K562 (cell line): ENCODE measurements around the gene ALKBH3. TPM values are rescaled to one million over a fixed set of nuclear protein-coding genes. Genes with fewer than 3 reads are reported as not detected.

Experiments
- ATAC-seq: fragments of 200-7000 bp; cut with Tn5 transposase; 3 replicates; pipeline ENCODE4 v1.9.1; 2020; ENCODE audit warnings: moderate library complexity
- BruUV-seq: library from RNA; stranded (reverse); fragments of 400-500 nt; replicated peaks from 2 replicates; lab custom pipeline; 2021; lab: Mats Ljungman, UMichigan
- CTCF ChIA-PET: fragments of 300-600 bp; formaldehyde crosslinking; extraction: SDS; loops from one replicate; lab custom pipeline; 2021; ENCODE audit warnings: low intra/inter-chr PET ratio; lab: Yijun Ruan, JAX
- POLR2A ChIA-PET: fragments of 300-600, 350-650 bp; sonication (Branson Sonifier 250); formaldehyde crosslinking; extraction: SDS; loops from one replicate; lab custom pipeline; 2021; ENCODE audit warnings: antibody characterized with exemption, inconsistent platforms; lab: Yijun Ruan, JAX
- DNase-seq, 4 experiments: peaks; one replicate each; pipeline versions ENCODE4 v3.0.0 to v3.0.0-alpha.2; 2011 to 2018; ENCODE audit warnings: low spot score in 3 of 4, mixed read lengths in 3 of 4; ENCODE audit errors: extremely low read depth in 1 of 4
- FAIRE-seq: peaks from 2 replicates; lab custom pipeline; 2011; peaks lifted over from hg19 to GRCh38; lab: Jason Lieb, UNC
- H2AFZ ChIP-seq: 2 replicates; pipeline ENCODE4 v1.6.0; 2011; ENCODE audit warnings: low read depth, low read length, control low read depth, inconsistent platforms
- H3K27ac ChIP-seq: fragments of 200-600 bp; 3 replicates; pipeline ENCODE4 v1.8.0; 2011; ENCODE audit warnings: low read depth, mild to moderate bottlenecking, control low read depth, inconsistent platforms, low read length, moderate library complexity, mixed read lengths; ENCODE audit errors: extremely low read depth
- H3K27me3 ChIP-seq, 2 experiments: fragments of 300-600 bp in 1 of 2; 2 replicates in 1 of 2; 3 replicates in 1 of 2; pipeline versions ENCODE4 v1.6.0 to v1.8.0; 2011; ENCODE audit warnings: inconsistent platforms in 2 of 2, low read length in 2 of 2, mild to moderate bottlenecking in 1 of 2, mixed read lengths in 1 of 2, moderate library complexity in 1 of 2; ENCODE audit not compliant: control insufficient read depth in 2 of 2, insufficient read depth in 2 of 2
- H3K36me3 ChIP-seq: fragments of 300-600 bp; 3 replicates; pipeline ENCODE4 v1.8.0; 2011; ENCODE audit warnings: mild to moderate bottlenecking, low read length, inconsistent platforms; ENCODE audit not compliant: control insufficient read depth, insufficient read depth
- H3K4me1 ChIP-seq, 2 experiments: fragments of 200-600 bp in 1 of 2; replicated peaks in 1 of 2; 2 replicates in 1 of 2; 3 replicates in 1 of 2; pipeline versions ENCODE4 v1.5.1 to v1.8.0; 2011; ENCODE audit warnings: inconsistent platforms in 2 of 2, low read length in 2 of 2, mild to moderate bottlenecking in 1 of 2, mixed read lengths in 1 of 2, moderate library complexity in 1 of 2; ENCODE audit not compliant: control insufficient read depth in 2 of 2, insufficient read depth in 2 of 2
- H3K4me2 ChIP-seq: 2 replicates; pipeline ENCODE4 v1.6.1; 2011; ENCODE audit warnings: low read length, control low read depth, inconsistent platforms, mixed read lengths; ENCODE audit not compliant: insufficient read depth
- H3K4me3 ChIP-seq: fragments of 200-600 bp; sonication (generic), shearing (Covaris generic); 2 replicates; pipeline ENCODE4 v1.5.1; 2016; ENCODE audit warnings: control low read depth, inconsistent platforms
- H3K79me2 ChIP-seq: fragments of 200-600 bp; 3 replicates; pipeline ENCODE4 v1.8.0; 2011; ENCODE audit warnings: low read length, inconsistent platforms; ENCODE audit not compliant: control insufficient read depth, insufficient read depth
- H3K9ac ChIP-seq, 2 experiments: 2 replicates each; pipeline versions ENCODE4 v1.6.0 to v1.6.1; 2011; ENCODE audit warnings: low read depth in 2 of 2, low read length in 2 of 2, control low read depth in 1 of 2, inconsistent platforms in 1 of 2, mild to moderate bottlenecking in 1 of 2, mixed read lengths in 1 of 2; ENCODE audit not compliant: insufficient read depth in 1 of 2
- H3K9me1 ChIP-seq: one replicate; pipeline ENCODE4 v1.6.0; 2011; ENCODE audit warnings: inconsistent platforms, mild to moderate bottlenecking, low read length, moderate library complexity; ENCODE audit not compliant: control insufficient read depth, insufficient read depth
- H3K9me3 ChIP-seq: replicated peaks from 2 replicates; pipeline ENCODE4 v1.5.1; 2011; ENCODE audit warnings: low read depth, low read length, inconsistent platforms; ENCODE audit not compliant: control insufficient read depth, insufficient read depth
- H4K20me1 ChIP-seq: replicated peaks from 2 replicates; pipeline ENCODE4 v1.6.1; 2011; ENCODE audit warnings: low read length, inconsistent platforms, mixed read lengths; ENCODE audit not compliant: control insufficient read depth, insufficient read depth
- ARHGAP35 ChIP-seq: fragments of 450-650 bp; IDR thresholded peaks from 2 replicates; pipeline ENCODE4 v1.6.1; 2018; ENCODE audit not compliant: partially characterized antibody
- CBFA2T3 ChIP-seq: fragments of 450-650 bp; IDR thresholded peaks from 2 replicates; pipeline ENCODE4 v1.6.1; 2017
- ETV1 ChIP-seq: fragments of 450-650 bp; conservative IDR thresholded peaks from 2 replicates; pipeline ENCODE4 v1.6.1; 2016; ENCODE audit warnings: missing genetic modification characterization, control low read depth, low read depth, missing compliant biosample characterization
- HDAC1 ChIP-seq, 2 experiments: fragments of 450-650 bp; IDR thresholded peaks; 2 replicates each; pipeline ENCODE4 v1.6.1; 2016 to 2017; ENCODE audit warnings: inconsistent platforms in 1 of 2, mild to moderate bottlenecking in 1 of 2, moderate library complexity in 1 of 2
- KDM1A ChIP-seq, 2 experiments: fragments of 450-650 bp; IDR thresholded peaks; 2 replicates each; pipeline ENCODE4 v1.6.1; 2016; ENCODE audit warnings: mild to moderate bottlenecking in 2 of 2
- KLF6 ChIP-seq: fragments of 250-450 bp; sonication (Bioruptor Pico); IDR thresholded peaks from 2 replicates; pipeline ENCODE4 v1.4.0; 2020; ENCODE audit warnings: mild to moderate bottlenecking, moderate library complexity, borderline replicate concordance
- POLR2H ChIP-seq: IDR thresholded peaks from 2 replicates; pipeline ENCODE4 v1.6.1; 2016; ENCODE audit warnings: missing genetic modification characterization, low read depth, mild to moderate bottlenecking, control low read depth, missing compliant biosample characterization, moderate library complexity
- POLR3A ChIP-seq: IDR thresholded peaks from 2 replicates; pipeline ENCODE4 v1.6.1; 2011; ENCODE audit warnings: borderline replicate concordance, mild to moderate bottlenecking, moderate library complexity; ENCODE audit not compliant: insufficient read length, insufficient read depth; ENCODE audit errors: extremely low read depth
- POLR3G ChIP-seq: IDR thresholded peaks from 2 replicates; pipeline ENCODE4 v1.6.1; 2011; ENCODE audit not compliant: insufficient read length, insufficient replicate concordance; ENCODE audit errors: extremely low read depth
- PTBP1 ChIP-seq: fragments of 200-400 bp; formaldehyde crosslinking; IDR thresholded peaks from 2 replicates; pipeline ENCODE4 v1.6.1; 2017; ENCODE audit warnings: low read depth, low read length
- RB1 ChIP-seq: fragments of 450-650 bp; IDR thresholded peaks from 2 replicates; pipeline ENCODE4 v1.6.1; 2017; ENCODE audit warnings: low read depth, mild to moderate bottlenecking
- RBM34 ChIP-seq: fragments of 200-400 bp; formaldehyde crosslinking; IDR thresholded peaks from 2 replicates; pipeline ENCODE4 v1.6.1; 2018; ENCODE audit warnings: low read length, borderline replicate concordance; ENCODE audit not compliant: insufficient read depth
- RCOR1 ChIP-seq, 2 experiments: IDR thresholded peaks; 2 replicates each; pipeline ENCODE4 v1.6.1; 2012; ENCODE audit warnings: low read depth in 2 of 2, low read length in 2 of 2, borderline replicate concordance in 1 of 2, improper control_type of control experiment in 1 of 2
- ZBTB43 ChIP-seq: sonication (generic); formaldehyde crosslinking; IDR thresholded peaks from 2 replicates; pipeline ENCODE4 v1.8.0; 2023; ENCODE audit warnings: mild to moderate bottlenecking, missing genetic modification reagents
- ZNF134 ChIP-seq: fragments of 250-450 bp; sonication (Bioruptor Pico); conservative IDR thresholded peaks from 2 replicates; pipeline ENCODE4 v1.4.0; 2020
- WGBS: fragments of 100-300 bp; shearing (Covaris generic); methylation state at CpG from one replicate; pipeline ENCODE4 v1.1.6; 2016; ENCODE audit warnings: low coverage, mixed read lengths; ENCODE audit not compliant: insufficient coverage; ENCODE audit errors: missing lambda C conversion rate; 5-methylcytosine and 5-hydroxymethylcytosine counted together
- in situ Hi-C: fragments of 300-500 bp; cut with MboI; formaldehyde crosslinking; loops from 4 replicates; pipeline ENCODE4 v1.15.0; 2018; ENCODE audit warnings: inconsistent platforms, mixed read lengths
- intact Hi-C: fragments of 100-400 bp; cut with micrococcal nuclease; formaldehyde crosslinking; loops from 2 replicates; pipeline ENCODE4 v1.14.2; 2022
- polyA plus RNA-seq, 8 experiments: library from polyadenylated mRNA; depleted of rRNA in 4 of 8; stranded (reverse) in 5 of 8; unstranded in 3 of 8; fragments of >200 nt; fragmentation: Nextera tagmentation in 2 of 8; fragmentation: Illumina TruSeq in 1 of 8; extraction: Ambion mirVana in 2 of 8; extraction: Trizol in 1 of 8; gene quantifications; 2 replicates each; pipeline versions ENCODE4 v1.2.1 to v1.2.3, GENCODE V29; 2011 to 2014; ENCODE audit warnings: inconsistent platforms in 1 of 8, missing spikeins in 1 of 8
- total RNA-seq, 7 experiments: library from RNA; depleted of rRNA in 6 of 7; stranded (reverse); fragments of >200 nt in 6 of 7; fragmentation: Illumina TruSeq in 2 of 7; extraction: Trizol in 2 of 7; gene quantifications; 2 replicates each; pipeline versions ENCODE4 v1.2.1 to v1.2.3, GENCODE V29; 2011 to 2021; ENCODE audit warnings: low replicate concordance in 1 of 7
- TF ChIP-seq, protein P1 (sequence below): sonication (generic); formaldehyde crosslinking; IDR thresholded peaks from 2 replicates; pipeline ENCODE4 v1.8.1; 2022; ENCODE audit warnings: missing genetic modification reagents

The ALKBH3 gene
- total and polyA plus RNA-seq, 9 of the 15 experiments (the other 6 are each of a cell fraction or from before 2014, with no cell fraction given): 16.0 to 49.9 (median 36.5) TPM

GRCh38 chr11:43930868-43931716, 50.5 kb downstream of the ALKBH3 start:
- in situ Hi-C loops: no loop called here
- no TSS peak for BruUV-seq
- H3K27me3 ChIP-seq: peaks cover 0 to 8% of the 10 kb centered on the region in 2 experiments; a peak in 1 of 5 replicates
- 16% methylated on average over 10 of the region's 10 CpGs for WGBS
- H3K79me2 ChIP-seq: no peaks in the 10 kb centered on the region
- H3K9me3 ChIP-seq: no peaks in the 10 kb centered on the region
- H3K4me1 ChIP-seq: peaks cover 3 to 11% of the 10 kb centered on the region in 2 experiments; a peak in 2 of 5 replicates
- H3K27ac ChIP-seq: no peak overlapping the region
- no peaks in the 10 kb centered on the region for H4K20me1 ChIP-seq
- H3K4me2 ChIP-seq: no peak overlapping the region
- ChIA-PET CTCF (no interaction called here), POLR2A (interaction anchor here (0.5 to 3.9 kb wide), 3 partner anchors 12 to 663 kb away, joined by 3 to 21 read pairs (median 3); partner anchors contain the start of gene C11orf96)
- ATAC-seq (no peak), DNase-seq (no peak), FAIRE-seq (no peak)
- H3K36me3 ChIP-seq: no peaks in the 10 kb centered on the region
- H3K9me1 ChIP-seq: no peaks in the 10 kb centered on the region
- H2AFZ ChIP-seq: no peak overlapping the region
- intact Hi-C loops: no loop called here
- H3K4me3 ChIP-seq: no peak overlapping the region
- H3K9ac ChIP-seq: no peak overlapping the region
- peak; percentile 75 to 83; a peak in 3 of 4 replicates for TF ChIP-seq KDM1A (IDR thresholded peaks at IDR 0.05)
- TF ChIP-seq RCOR1 (IDR thresholded peaks at IDR 0.05; ENCODE audit: borderline replicate concordance in 1 of 2, low read depth in 2 of 2, low read length in 2 of 2): peak in 1 of 2 experiments; percentile 58; a peak in 2 of 4 replicates
- TF ChIP-seq RB1: no peak
- TF ChIP-seq POLR2H (tag): no peak
- TF ChIP-seq KLF6 (CRISPR knock-in tag): no peak
- TF ChIP-seq ZNF134: no peak
- TF ChIP-seq CBFA2T3: peak; percentile 17; the same call in 1 of the 2 replicates
- no peak for TF ChIP-seq POLR3A
- TF ChIP-seq RBM34: no peak
- no peak for TF ChIP-seq ETV1 (tag)
- peak; percentile 37; the same call in 1 of the 2 replicates for TF ChIP-seq PTBP1
- TF ChIP-seq POLR3G: no peak
- TF ChIP-seq, protein P1, sequence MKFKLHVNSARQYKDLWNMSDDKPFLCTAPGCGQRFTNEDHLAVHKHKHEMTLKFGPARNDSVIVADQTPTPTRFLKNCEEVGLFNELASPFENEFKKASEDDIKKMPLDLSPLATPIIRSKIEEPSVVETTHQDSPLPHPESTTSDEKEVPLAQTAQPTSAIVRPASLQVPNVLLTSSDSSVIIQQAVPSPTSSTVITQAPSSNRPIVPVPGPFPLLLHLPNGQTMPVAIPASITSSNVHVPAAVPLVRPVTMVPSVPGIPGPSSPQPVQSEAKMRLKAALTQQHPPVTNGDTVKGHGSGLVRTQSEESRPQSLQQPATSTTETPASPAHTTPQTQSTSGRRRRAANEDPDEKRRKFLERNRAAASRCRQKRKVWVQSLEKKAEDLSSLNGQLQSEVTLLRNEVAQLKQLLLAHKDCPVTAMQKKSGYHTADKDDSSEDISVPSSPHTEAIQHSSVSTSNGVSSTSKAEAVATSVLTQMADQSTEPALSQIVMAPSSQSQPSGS: no peak
- TF ChIP-seq ZBTB43 (CRISPR knock-in tag): no peak
- TF ChIP-seq ARHGAP35: no peak
- 0 out of 4 replicates have a peak, but pooled peaks of 1 of the 2 experiments have one; percentile 30 for TF ChIP-seq HDAC1 (IDR thresholded peaks at IDR 0.05)
